HEK293 (cell line): ENCODE measurements around the gene TARDBP.
"Not testable (repeated sequence)": the region's sequence is repeated elsewhere in the genome, so short reads cannot be mapped to it uniquely, and the experiment has no call there.

ENCODE experiments used
- CTCF ChIA-PET: fragments of 350-600 bp; formaldehyde crosslinking; extraction: SDS; loops from one replicate; lab custom pipeline; 2021; ENCODE audit warnings: antibody characterized with exemption; lab: Yijun Ruan, JAX
- POLR2A ChIA-PET: fragments of 300-600 bp; formaldehyde crosslinking; extraction: SDS; loops from one replicate; lab custom pipeline; 2020; ENCODE audit warnings: antibody characterized with exemption, inconsistent platforms; lab: Yijun Ruan, JAX
- H3K27ac ChIP-seq: fragments of 200-500 bp; sonication (Bioruptor generic); 2 replicates; pipeline ENCODE4 v1.5.1; 2014; ENCODE audit warnings: low read depth, low read length, control low read depth, inconsistent platforms; ENCODE audit errors: extremely low read depth
- H3K36me3 ChIP-seq, 2 experiments: fragments of 200-500 bp in 1 of 2; sonication (Bioruptor generic) in 1 of 2; 1 replicate in 1 of 2; 2 replicates in 1 of 2; pipeline ENCODE4 v1.5.1; 2014 to 2017; ENCODE audit warnings: inconsistent platforms in 2 of 2, low read length in 2 of 2; ENCODE audit not compliant: control insufficient read depth in 2 of 2, insufficient read depth in 1 of 2
- H3K4me1 ChIP-seq: fragments of 200-500 bp; sonication (Bioruptor generic); 2 replicates; pipeline ENCODE4 v1.5.1; 2014; ENCODE audit warnings: mild to moderate bottlenecking, low read length, inconsistent platforms; ENCODE audit not compliant: control insufficient read depth, insufficient read depth
- H3K4me3 ChIP-seq: 2 replicates; pipeline ENCODE4 v1.5.1; 2011; ENCODE audit warnings: low read depth, mild to moderate bottlenecking, control low read depth, low read length, moderate library complexity
- H3K9me3 ChIP-seq: fragments of 200-500 bp; sonication (Bioruptor generic); 2 replicates; pipeline ENCODE4 v1.5.1; 2014; ENCODE audit warnings: low read depth, low read length, inconsistent platforms; ENCODE audit not compliant: control insufficient read depth, insufficient read depth
- EGR2 ChIP-seq: fragments of 450-650 bp; formaldehyde crosslinking; IDR thresholded peaks from 2 replicates; pipeline ENCODE4 v1.5.1; 2016; ENCODE audit warnings: low read depth, missing biosample characterization, missing genetic modification characterization
- SETDB1 ChIP-seq: IDR thresholded peaks from one replicate; pipeline ENCODE4 v1.6.1; 2017; ENCODE audit warnings: mild to moderate bottlenecking, low read length, moderate library complexity, mixed read lengths; ENCODE audit not compliant: insufficient read length
- ZFHX2 ChIP-seq: fragments of 450-650 bp; formaldehyde crosslinking; conservative IDR thresholded peaks from 2 replicates; pipeline ENCODE4 v1.5.1; 2016; ENCODE audit warnings: missing biosample characterization, missing genetic modification characterization
- ZFP69B ChIP-seq: fragments of 450-650 bp; formaldehyde crosslinking; IDR thresholded peaks from 2 replicates; pipeline ENCODE4 v1.5.1; 2016; ENCODE audit warnings: missing biosample characterization, missing genetic modification characterization
- ZNF324 ChIP-seq: fragments of 450-650 bp; formaldehyde crosslinking; IDR thresholded peaks from 2 replicates; pipeline ENCODE4 v1.5.1; 2016; ENCODE audit warnings: missing biosample characterization, missing genetic modification characterization
- ZNF600 ChIP-seq: fragments of 450-650 bp; formaldehyde crosslinking; IDR thresholded peaks from 2 replicates; pipeline ENCODE4 v1.5.1; 2016; ENCODE audit warnings: missing biosample characterization, missing genetic modification characterization
- ZNF654 ChIP-seq: fragments of 450-650 bp; formaldehyde crosslinking; IDR thresholded peaks from 2 replicates; pipeline ENCODE4 v1.5.1; 2016; ENCODE audit warnings: low read depth, missing biosample characterization, missing genetic modification characterization
- ZSCAN16 ChIP-seq: fragments of 450-650 bp; formaldehyde crosslinking; IDR thresholded peaks from 2 replicates; pipeline ENCODE4 v1.5.1; 2016; ENCODE audit warnings: missing biosample characterization, missing genetic modification characterization
- ZSCAN23 ChIP-seq: fragments of 450-650 bp; formaldehyde crosslinking; IDR thresholded peaks from 2 replicates; pipeline ENCODE4 v1.5.1; 2016; ENCODE audit warnings: missing biosample characterization, missing genetic modification characterization
- TF ChIP-seq, protein P1 (sequence below): fragments of 450-650 bp; formaldehyde crosslinking; IDR thresholded peaks from 2 replicates; pipeline ENCODE4 v1.5.1; 2016; ENCODE audit warnings: missing biosample characterization, missing genetic modification characterization
- TF ChIP-seq, protein P2 (sequence below): fragments of 450-650 bp; formaldehyde crosslinking; IDR thresholded peaks from 2 replicates; pipeline ENCODE4 v1.5.1; 2016; ENCODE audit warnings: missing biosample characterization, missing genetic modification characterization
- TF ChIP-seq, protein P3 (sequence below): fragments of 450-650 bp; formaldehyde crosslinking; IDR thresholded peaks from 2 replicates; pipeline ENCODE4 v1.5.1; 2016; ENCODE audit warnings: missing biosample characterization, missing genetic modification characterization
- TF ChIP-seq, protein P4 (sequence below): fragments of 450-650 bp; formaldehyde crosslinking; IDR thresholded peaks from 2 replicates; pipeline ENCODE4 v1.5.1; 2016; ENCODE audit warnings: missing biosample characterization, missing genetic modification characterization

The TARDBP gene

DNA sequence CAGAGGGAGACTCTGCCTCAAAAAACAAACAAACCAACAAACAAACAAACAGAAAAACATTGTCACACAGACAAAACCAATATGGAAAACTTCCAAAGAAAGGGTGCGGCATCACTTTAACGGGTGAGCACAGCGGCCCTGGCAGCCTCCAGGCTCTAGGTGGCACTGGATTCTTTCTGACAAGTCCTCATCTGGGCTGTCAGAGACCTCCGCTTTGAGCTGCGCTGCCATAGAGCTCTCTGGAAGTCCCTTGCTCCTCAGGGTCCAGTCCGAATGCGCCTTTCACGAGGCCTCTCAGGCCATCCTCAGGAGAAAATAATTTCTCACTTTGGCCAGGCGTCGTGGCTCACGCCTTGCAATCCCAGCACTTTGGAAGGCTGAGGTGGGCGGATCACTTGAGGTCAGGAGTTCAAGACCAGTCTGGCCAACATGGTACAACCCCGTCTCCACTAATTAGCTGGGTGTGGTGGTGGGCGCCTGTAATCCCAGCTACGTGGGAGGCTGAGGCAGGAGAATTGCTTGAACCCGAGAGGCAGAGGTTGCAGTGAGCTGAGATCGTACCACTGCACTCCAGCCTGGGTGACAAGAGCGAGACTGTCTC, 51.6 kb downstream of the TARDBP start:
- not testable (repeated sequence) for H3K4me1 ChIP-seq, H3K27ac ChIP-seq, H3K4me3 ChIP-seq, H3K9me3 ChIP-seq
- TF ChIP-seq EGR2 (tag by site-specific recombination) (peak; percentile 81), ZNF600 (tag by site-specific recombination) (peak; percentile 49), ZNF654 (tag by site-specific recombination) (peak; percentile 19), ZFHX2 (tag by site-specific recombination) (0 out of 2 replicates have a peak, but pooled peaks have one; percentile 42)
- TF ChIP-seq, protein P1, sequence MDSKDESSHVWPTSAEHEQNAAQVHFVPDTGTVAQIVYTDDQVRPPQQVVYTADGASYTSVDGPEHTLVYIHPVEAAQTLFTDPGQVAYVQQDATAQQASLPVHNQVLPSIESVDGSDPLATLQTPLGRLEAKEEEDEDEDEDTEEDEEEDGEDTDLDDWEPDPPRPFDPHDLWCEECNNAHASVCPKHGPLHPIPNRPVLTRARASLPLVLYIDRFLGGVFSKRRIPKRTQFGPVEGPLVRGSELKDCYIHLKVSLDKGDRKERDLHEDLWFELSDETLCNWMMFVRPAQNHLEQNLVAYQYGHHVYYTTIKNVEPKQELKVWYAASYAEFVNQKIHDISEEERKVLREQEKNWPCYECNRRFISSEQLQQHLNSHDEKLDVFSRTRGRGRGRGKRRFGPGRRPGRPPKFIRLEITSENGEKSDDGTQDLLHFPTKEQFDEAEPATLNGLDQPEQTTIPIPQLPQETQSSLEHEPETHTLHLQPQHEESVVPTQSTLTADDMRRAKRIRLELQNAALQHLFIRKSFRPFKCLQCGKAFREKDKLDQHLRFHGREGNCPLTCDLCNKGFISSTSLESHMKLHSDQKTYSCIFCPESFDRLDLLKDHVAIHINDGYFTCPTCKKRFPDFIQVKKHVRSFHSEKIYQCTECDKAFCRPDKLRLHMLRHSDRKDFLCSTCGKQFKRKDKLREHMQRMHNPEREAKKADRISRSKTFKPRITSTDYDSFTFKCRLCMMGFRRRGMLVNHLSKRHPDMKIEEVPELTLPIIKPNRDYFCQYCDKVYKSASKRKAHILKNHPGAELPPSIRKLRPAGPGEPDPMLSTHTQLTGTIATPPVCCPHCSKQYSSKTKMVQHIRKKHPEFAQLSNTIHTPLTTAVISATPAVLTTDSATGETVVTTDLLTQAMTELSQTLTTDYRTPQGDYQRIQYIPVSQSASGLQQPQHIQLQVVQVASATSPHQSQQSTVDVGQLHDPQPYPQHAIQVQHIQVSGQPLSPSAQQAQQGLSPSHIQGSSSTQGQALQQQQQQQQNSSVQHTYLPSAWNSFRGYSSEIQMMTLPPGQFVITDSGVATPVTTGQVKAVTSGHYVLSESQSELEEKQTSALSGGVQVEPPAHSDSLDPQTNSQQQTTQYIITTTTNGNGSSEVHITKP (tag by site-specific recombination) = peak; percentile 44; the same call in 1 of the 2 replicates
- H3K36me3 ChIP-seq = peaks cover 23 to 70% of the 10 kb centered on the region in 2 experiments
- ChIA-PET POLR2A (interaction anchor here (0.6 to 1.8 kb wide), 2 partner anchors 11 to 36 kb away, joined by 3 to 5 read pairs; partner anchors contain the start of gene EXOSC10), CTCF (interaction anchor here (0.7 to 5.0 kb wide), 2 partner anchors 22 to 26 kb away, joined by 3 to 43 read pairs; no protein-coding TSS in a partner anchor)

DNA sequence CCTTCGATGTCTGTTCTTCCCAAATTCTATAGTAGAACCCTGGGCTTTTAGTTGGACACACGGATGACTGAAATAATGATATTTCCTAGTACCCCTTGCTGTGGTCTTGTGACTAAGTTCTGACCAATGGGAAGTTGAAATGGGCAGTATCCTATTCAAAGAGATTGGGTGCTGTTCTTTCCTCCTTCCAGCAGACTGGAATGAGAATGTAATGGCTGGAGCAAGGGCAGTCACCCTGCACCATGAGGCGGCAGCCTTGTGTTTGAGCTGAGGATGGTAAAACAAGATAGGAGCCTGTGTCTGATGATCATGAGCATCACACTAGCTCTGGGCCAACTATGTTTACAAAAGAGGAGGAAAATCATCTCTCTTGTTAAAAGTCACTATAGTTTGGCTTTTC, 52.5 kb downstream of the TARDBP start:
- TF ChIP-seq ZSCAN16 (tag by site-specific recombination) (no peak), ZSCAN23 (tag by site-specific recombination) (0 out of 2 replicates have a peak, but pooled peaks have one; percentile 53), SETDB1 (peak; percentile 70), ZNF324 (no peak), ZFP69B (tag by site-specific recombination) (no peak)
- TF ChIP-seq, protein P2, sequence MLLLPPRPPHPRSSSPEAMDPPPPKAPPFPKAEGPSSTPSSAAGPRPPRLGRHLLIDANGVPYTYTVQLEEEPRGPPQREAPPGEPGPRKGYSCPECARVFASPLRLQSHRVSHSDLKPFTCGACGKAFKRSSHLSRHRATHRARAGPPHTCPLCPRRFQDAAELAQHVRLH (tag by site-specific recombination) = peak; percentile 77; the same call in 1 of the 2 replicates
- TF ChIP-seq, protein P3, sequence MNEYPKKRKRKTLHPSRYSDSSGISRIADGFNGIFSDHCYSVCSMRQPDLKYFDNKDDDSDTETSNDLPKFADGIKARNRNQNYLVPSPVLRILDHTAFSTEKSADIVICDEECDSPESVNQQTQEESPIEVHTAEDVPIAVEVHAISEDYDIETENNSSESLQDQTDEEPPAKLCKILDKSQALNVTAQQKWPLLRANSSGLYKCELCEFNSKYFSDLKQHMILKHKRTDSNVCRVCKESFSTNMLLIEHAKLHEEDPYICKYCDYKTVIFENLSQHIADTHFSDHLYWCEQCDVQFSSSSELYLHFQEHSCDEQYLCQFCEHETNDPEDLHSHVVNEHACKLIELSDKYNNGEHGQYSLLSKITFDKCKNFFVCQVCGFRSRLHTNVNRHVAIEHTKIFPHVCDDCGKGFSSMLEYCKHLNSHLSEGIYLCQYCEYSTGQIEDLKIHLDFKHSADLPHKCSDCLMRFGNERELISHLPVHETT (tag by site-specific recombination) = peak; percentile 36; the same call in 1 of the 2 replicates
- TF ChIP-seq, protein P4, sequence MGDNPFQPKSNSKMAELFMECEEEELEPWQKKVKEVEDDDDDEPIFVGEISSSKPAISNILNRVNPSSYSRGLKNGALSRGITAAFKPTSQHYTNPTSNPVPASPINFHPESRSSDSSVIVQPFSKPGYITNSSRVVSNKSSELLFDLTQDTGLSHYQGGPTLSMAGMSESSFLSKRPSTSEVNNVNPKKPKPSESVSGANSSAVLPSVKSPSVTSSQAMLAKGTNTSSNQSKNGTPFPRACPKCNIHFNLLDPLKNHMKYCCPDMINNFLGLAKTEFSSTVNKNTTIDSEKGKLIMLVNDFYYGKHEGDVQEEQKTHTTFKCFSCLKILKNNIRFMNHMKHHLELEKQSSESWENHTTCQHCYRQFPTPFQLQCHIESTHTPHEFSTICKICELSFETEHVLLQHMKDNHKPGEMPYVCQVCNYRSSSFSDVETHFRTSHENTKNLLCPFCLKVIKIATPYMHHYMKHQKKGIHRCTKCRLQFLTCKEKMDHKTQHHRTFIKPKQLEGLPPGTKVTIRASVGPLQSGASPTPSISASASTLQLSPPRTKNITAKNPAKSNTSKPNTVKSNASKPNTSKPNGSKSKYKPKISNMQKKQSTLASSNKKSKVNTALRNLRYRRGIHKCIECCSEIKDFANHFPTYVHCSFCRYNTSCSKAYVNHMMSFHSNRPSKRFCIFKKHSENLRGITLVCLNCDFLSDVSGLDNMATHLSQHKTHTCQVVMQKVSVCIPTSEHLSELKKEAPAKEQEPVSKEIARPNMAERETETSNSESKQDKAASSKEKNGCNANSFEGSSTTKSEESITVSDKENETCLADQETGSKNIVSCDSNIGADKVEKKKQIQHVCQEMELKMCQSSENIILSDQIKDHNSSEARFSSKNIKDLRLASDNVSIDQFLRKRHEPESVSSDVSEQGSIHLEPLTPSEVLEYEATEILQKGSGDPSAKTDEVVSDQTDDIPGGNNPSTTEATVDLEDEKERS = peak; percentile 97
- H3K36me3 ChIP-seq = peaks cover 29 to 79% of the 10 kb centered on the region in 2 experiments
- H3K27ac ChIP-seq = no peak overlapping the region
- POLR2A ChIA-PET = interaction anchor here (1.8 kb wide), 1 partner anchor 35 kb away, joined by 5 read pairs; the partner anchor contains the start of gene EXOSC10
- H3K4me3 ChIP-seq = no peak overlapping the region
- no peaks in the 10 kb centered on the region for H3K4me1 ChIP-seq
- no peaks in the 10 kb centered on the region for H3K9me3 ChIP-seq
- CTCF ChIA-PET = interaction anchor here (2.0 kb wide), 1 partner anchor 27 kb away, joined by 10 read pairs; no protein-coding TSS in a partner anchor
